PC-3 (cell line): Measurements from ENCODE around the gene PRUNE2. TPM values are rescaled to one million over a fixed set of nuclear protein-coding genes. Genes with fewer than 3 reads are reported as not detected.

ENCODE experiments used
- ATAC-seq: fragments of 200-7000 bp; cut with Tn5 transposase; 2 replicates; pipeline ENCODE4 v1.9.1; 2020; ENCODE audit warnings: mild to moderate bottlenecking, moderate library complexity
- BruUV-seq: library from RNA; stranded (reverse); fragments of 400-500 nt; replicated peaks from 2 replicates; lab custom pipeline; 2021; lab: Mats Ljungman, UMichigan
- CTCF ChIA-PET: fragments of 300-600 bp; sonication (Branson Sonifier 250); formaldehyde crosslinking; loops from one replicate; lab custom pipeline; 2022; ENCODE audit warnings: antibody characterized with exemption; lab: Charles Lee
- POLR2A ChIA-PET: fragments of 300-600 bp; sonication (Branson Sonifier 250); formaldehyde crosslinking; loops from one replicate; lab custom pipeline; 2022; ENCODE audit warnings: antibody characterized with exemption; ENCODE audit not compliant: unreplicated experiment; lab: Charles Lee
- DNase-seq: peaks from one replicate; pipeline ENCODE4 v3.0.0-alpha.2; 2015
- H2AFZ ChIP-seq: fragments of 300-600 bp; sonication (generic); 2 replicates; pipeline ENCODE4 v1.6.0; 2016; ENCODE audit warnings: antibody characterized with exemption, low read length
- H3F3A ChIP-seq: fragments of 300-600 bp; sonication (generic); one replicate; pipeline ENCODE4 v1.6.0; 2017; ENCODE audit warnings: antibody characterized with exemption, low read length, control low read depth, mild to moderate bottlenecking; ENCODE audit not compliant: unreplicated experiment
- H3K27ac ChIP-seq: fragments of 300-600 bp; sonication (generic); 2 replicates; pipeline ENCODE4 v1.5.1; 2016; ENCODE audit warnings: mild to moderate bottlenecking, low read length
- H3K27me3 ChIP-seq: fragments of 300-600 bp; sonication (generic); 2 replicates; pipeline ENCODE4 v1.6.1; 2016; ENCODE audit warnings: low read length, mixed read lengths
- H3K36me3 ChIP-seq: fragments of 300-600 bp; sonication (generic); 2 replicates; pipeline ENCODE4 v1.6.1; 2016; ENCODE audit warnings: low read depth, mixed run types, low read length, mixed read lengths
- H3K4me1 ChIP-seq: fragments of 300-600 bp; sonication (generic); 2 replicates; pipeline ENCODE4 v1.5.1; 2016; ENCODE audit warnings: low read length; ENCODE audit not compliant: insufficient read depth
- H3K4me2 ChIP-seq: fragments of 300-600 bp; sonication (generic); 2 replicates; pipeline ENCODE4 v1.6.0; 2016; ENCODE audit warnings: low read length
- H3K4me3 ChIP-seq: fragments of 300-600 bp; sonication (generic); 2 replicates; pipeline ENCODE4 v1.5.1; 2016; ENCODE audit warnings: mild to moderate bottlenecking, low read length, mixed read lengths
- H3K79me2 ChIP-seq: fragments of 300-600 bp; sonication (generic); 2 replicates; pipeline ENCODE4 v1.6.1; 2017; ENCODE audit warnings: low read length, mixed read lengths
- H3K9ac ChIP-seq: fragments of 300-600 bp; sonication (generic); 2 replicates; pipeline ENCODE4 v1.6.0; 2016; ENCODE audit warnings: mild to moderate bottlenecking, low read length
- H3K9me2 ChIP-seq: fragments of 300-600 bp; sonication (generic); replicated peaks from 2 replicates; pipeline ENCODE4 v1.6.1; 2016; ENCODE audit warnings: mixed run types, low read length, mixed read lengths
- H3K9me3 ChIP-seq: fragments of 300-600 bp; sonication (generic); 2 replicates; pipeline ENCODE4 v1.6.1; 2016; ENCODE audit warnings: low read length, mixed read lengths
- H4K20me1 ChIP-seq: fragments of 300-600 bp; sonication (generic); 2 replicates; pipeline ENCODE4 v1.6.1; 2016; ENCODE audit warnings: low read length, mixed read lengths
- EZH2 ChIP-seq: fragments of 300-600 bp; sonication (generic); IDR thresholded peaks from one replicate; pipeline ENCODE4 v1.6.1; 2017; ENCODE audit warnings: antibody characterized with exemption, mild to moderate bottlenecking, low read length; ENCODE audit not compliant: unreplicated experiment
- EZH2phosphoT487 ChIP-seq: fragments of 300-600 bp; sonication (generic); IDR thresholded peaks from 2 replicates; pipeline ENCODE4 v1.6.1; 2018; ENCODE audit warnings: mild to moderate bottlenecking, antibody characterized with exemption, low read length, borderline replicate concordance
- intact Hi-C: fragments of 100-400 bp; cut with micrococcal nuclease; formaldehyde crosslinking; loops from 2 replicates; pipeline ENCODE4 v1.9.0; 2023
- total RNA-seq: library from RNA; depleted of rRNA; stranded (reverse); fragments of >200 nt; gene quantifications from 2 replicates; pipeline ENCODE4 v1.2.3, GENCODE V29; 2014
- TF ChIP-seq, protein P1 (sequence below): fragments of 300-600 bp; sonication (generic); conservative IDR thresholded peaks from 2 replicates; pipeline ENCODE4 v1.5.1; 2017; ENCODE audit warnings: antibody characterized with exemption, low read depth, mild to moderate bottlenecking, low read length

The PRUNE2 gene
- total RNA-seq, 1 experiment from 2014 or later = not detected

DNA sequence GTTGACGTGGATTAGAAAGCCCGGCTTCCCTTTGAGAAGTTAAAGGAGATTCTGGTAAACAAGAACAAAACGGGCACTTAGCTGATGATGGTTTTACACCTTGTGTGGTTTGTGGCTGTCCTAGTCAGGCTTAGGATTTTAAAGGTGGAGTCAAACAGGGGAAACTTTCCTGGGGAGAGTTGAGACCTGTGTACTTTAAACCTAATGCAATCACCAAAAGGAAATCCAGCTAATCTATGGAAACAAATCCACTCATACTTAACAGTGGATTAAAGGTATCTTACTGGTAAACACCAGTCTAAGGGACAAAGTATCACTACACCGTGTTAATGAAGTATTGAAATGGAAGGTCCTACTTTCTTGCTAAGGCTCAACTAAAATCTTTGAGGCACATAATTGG lies 291.9 kb downstream of the PRUNE2 start:
- Histone ChIP-seq H3K27ac (no peak overlapping the region), H3K27me3 (peaks cover 47% of the 10 kb centered on the region), H3K9me3 (no peaks in the 10 kb centered on the region), H3K9ac (no peak overlapping the region), H3K36me3 (no peaks in the 10 kb centered on the region), H3K79me2 (no peaks in the 10 kb centered on the region), H3F3A (no peaks in the 10 kb centered on the region), H3K4me3 (no peak overlapping the region), H3K9me2 (no peaks in the 10 kb centered on the region), H4K20me1 (no peaks in the 10 kb centered on the region), H3K4me2 (no peak overlapping the region), H3K4me1 (no peaks in the 10 kb centered on the region), H2AFZ (no peak overlapping the region)
- intact Hi-C loops = no loop called here
- ChIA-PET CTCF (no interaction called here), POLR2A (no interaction called here)
- TF ChIP-seq EZH2 = no peak
- TF ChIP-seq EZH2phosphoT487 = no peak
- TF ChIP-seq, protein P1, sequence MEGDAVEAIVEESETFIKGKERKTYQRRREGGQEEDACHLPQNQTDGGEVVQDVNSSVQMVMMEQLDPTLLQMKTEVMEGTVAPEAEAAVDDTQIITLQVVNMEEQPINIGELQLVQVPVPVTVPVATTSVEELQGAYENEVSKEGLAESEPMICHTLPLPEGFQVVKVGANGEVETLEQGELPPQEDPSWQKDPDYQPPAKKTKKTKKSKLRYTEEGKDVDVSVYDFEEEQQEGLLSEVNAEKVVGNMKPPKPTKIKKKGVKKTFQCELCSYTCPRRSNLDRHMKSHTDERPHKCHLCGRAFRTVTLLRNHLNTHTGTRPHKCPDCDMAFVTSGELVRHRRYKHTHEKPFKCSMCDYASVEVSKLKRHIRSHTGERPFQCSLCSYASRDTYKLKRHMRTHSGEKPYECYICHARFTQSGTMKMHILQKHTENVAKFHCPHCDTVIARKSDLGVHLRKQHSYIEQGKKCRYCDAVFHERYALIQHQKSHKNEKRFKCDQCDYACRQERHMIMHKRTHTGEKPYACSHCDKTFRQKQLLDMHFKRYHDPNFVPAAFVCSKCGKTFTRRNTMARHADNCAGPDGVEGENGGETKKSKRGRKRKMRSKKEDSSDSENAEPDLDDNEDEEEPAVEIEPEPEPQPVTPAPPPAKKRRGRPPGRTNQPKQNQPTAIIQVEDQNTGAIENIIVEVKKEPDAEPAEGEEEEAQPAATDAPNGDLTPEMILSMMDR = no peak
- ATAC-seq (no peak), DNase-seq (no peak)
- BruUV-seq = no TSS peak

DNA sequence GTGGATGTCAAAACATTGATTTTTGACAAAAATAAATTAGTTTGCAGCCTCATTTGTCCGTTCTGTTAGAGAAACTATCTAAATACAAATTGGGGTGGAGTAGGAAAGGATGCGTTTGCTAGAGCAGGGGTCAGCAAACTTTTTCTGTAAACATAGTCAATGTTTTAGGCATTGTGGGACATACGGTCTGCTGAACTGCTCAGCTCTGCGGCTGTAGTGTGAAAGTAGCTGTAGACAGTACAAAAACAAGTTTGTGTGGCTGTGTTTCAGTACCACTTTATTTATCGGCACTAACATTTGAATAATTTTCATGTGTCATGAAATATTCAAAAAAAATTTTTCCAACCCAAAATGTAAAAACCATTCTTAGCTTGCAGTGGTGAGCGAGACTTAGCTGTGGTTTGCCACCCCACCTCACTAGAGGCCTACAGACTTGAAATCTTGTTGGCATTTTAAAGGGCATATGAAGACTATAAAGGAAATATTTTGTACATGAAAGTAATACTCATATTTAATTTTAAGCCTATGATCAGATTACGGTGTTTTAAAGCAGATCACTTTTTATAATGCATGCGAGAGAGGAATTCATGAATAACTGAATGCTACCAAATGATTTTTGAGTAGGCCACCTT lies 292.6 kb downstream of the PRUNE2 start:
- no peak overlapping the region for H3K27ac ChIP-seq
- intact Hi-C loops = no loop called here
- CTCF ChIA-PET = no interaction called here
- POLR2A ChIA-PET = no interaction called here
- no peak overlapping the region for H3K4me3 ChIP-seq
- no peak overlapping the region for H2AFZ ChIP-seq
- no peaks in the 10 kb centered on the region for H3K36me3 ChIP-seq
- H3K27me3 ChIP-seq = peaks cover 50% of the 10 kb centered on the region
- DNase-seq (no peak), ATAC-seq (no peak)
- no peaks in the 10 kb centered on the region for H3K9me2 ChIP-seq
- H3K4me2 ChIP-seq = no peak overlapping the region
- no peaks in the 10 kb centered on the region for H3F3A ChIP-seq
- TF ChIP-seq EZH2phosphoT487 (no peak), EZH2 (no peak)
- TF ChIP-seq, protein P1 = no peak
- no peaks in the 10 kb centered on the region for H3K4me1 ChIP-seq
- H3K9ac ChIP-seq = no peak overlapping the region
- BruUV-seq = no TSS peak
- H3K9me3 ChIP-seq = no peaks in the 10 kb centered on the region
- no peaks in the 10 kb centered on the region for H4K20me1 ChIP-seq
- no peaks in the 10 kb centered on the region for H3K79me2 ChIP-seq

DNA sequence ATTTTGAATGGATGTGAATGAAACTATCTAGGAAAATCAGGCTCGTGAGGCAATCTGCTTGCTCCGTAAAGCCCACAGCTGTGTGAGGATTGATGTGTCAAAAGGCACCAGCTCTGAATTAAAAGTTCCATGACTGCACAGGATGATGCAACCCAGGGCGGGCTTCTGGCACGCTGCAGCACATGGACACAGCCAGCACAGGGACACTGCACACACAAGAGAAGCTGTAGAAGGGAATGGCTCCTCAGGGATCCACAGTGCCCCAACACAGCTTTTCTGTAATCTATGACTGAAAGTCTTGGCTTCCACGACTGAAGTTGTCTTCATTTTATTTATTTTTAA lies 295.9 kb downstream of the PRUNE2 start:
- H3K27me3 ChIP-seq = peaks cover 36% of the 10 kb centered on the region
- no peaks in the 10 kb centered on the region for H3K36me3 ChIP-seq
- H3K4me2 ChIP-seq = no peak overlapping the region
- H3K9ac ChIP-seq = no peak overlapping the region
- intact Hi-C loops = no loop called here
- H4K20me1 ChIP-seq = no peaks in the 10 kb centered on the region
- ATAC-seq (no peak), DNase-seq (no peak)
- CTCF ChIA-PET = no interaction called here
- H3F3A ChIP-seq = no peaks in the 10 kb centered on the region
- POLR2A ChIA-PET = no interaction called here
- TF ChIP-seq EZH2phosphoT487 (no peak), EZH2 (no peak)
- TF ChIP-seq, protein P1 = no peak
- H3K27ac ChIP-seq = no peak overlapping the region
- H3K4me1 ChIP-seq = no peaks in the 10 kb centered on the region
- no peaks in the 10 kb centered on the region for H3K9me2 ChIP-seq
- BruUV-seq = no TSS peak
- H3K79me2 ChIP-seq = no peaks in the 10 kb centered on the region
- H2AFZ ChIP-seq = no peak overlapping the region
- no peaks in the 10 kb centered on the region for H3K9me3 ChIP-seq
- no peak overlapping the region for H3K4me3 ChIP-seq
